ENCODE data around the gene GJB5. TPM values are rescaled to one million over a fixed set of nuclear protein-coding genes. Genes with fewer than 3 reads are reported as not detected.
A peak's percentile ranks its signal among the peaks of the same experiment; 100 is the strongest.

GJB5 gene
- 0.71 and 0.86 TPM in 2 replicates for total RNA-seq (2021; fragmentation: NEBNext Ultra II Directional; extraction: Animal tissue kit (Norgen Biotek cat#: 25700))
- 3.1 and 3.3 TPM in 2 replicates for polyA plus RNA-seq (2011; rRNA removed)
- 2.5 TPM for polyA plus RNA-seq (2011; cell fraction: cytosol; rRNA removed)
- polyA plus RNA-seq (2011; cell fraction: nucleus; rRNA removed) = 1.9 TPM
- polyA plus RNA-seq (2012, experiment 1 of 2) = 0.69 to 1.5 TPM (median 1.1 TPM) in 4 replicates
- polyA plus RNA-seq (2012, experiment 2 of 2) = 1.2 TPM
- 1.4 TPM for polyA plus RNA-seq (2013, experiment 1 of 2)
- polyA plus RNA-seq (2013, experiment 2 of 2) = 1.4 TPM
- 1.0 and 1.7 TPM in 2 replicates for polyA minus RNA-seq (2011; rRNA and poly(A)+ RNA removed)
- not detected for polyA minus RNA-seq (2011; cell fraction: cytosol; rRNA and poly(A)+ RNA removed)
- polyA minus RNA-seq (2011; cell fraction: nucleus; rRNA and poly(A)+ RNA removed) = 1.4 TPM
- long read RNA-seq, experiment 1, partial matches to known transcripts = 1 of 1 reads
- long read RNA-seq, experiment 1, other reads (novel, unspliced or antisense) = 0 of 1 reads
- long read RNA-seq, experiment 2, partial matches to known transcripts = 1 of 3 reads
- long read RNA-seq, experiment 2, other reads (novel, unspliced or antisense) = 0 of 3 reads

DNA sequence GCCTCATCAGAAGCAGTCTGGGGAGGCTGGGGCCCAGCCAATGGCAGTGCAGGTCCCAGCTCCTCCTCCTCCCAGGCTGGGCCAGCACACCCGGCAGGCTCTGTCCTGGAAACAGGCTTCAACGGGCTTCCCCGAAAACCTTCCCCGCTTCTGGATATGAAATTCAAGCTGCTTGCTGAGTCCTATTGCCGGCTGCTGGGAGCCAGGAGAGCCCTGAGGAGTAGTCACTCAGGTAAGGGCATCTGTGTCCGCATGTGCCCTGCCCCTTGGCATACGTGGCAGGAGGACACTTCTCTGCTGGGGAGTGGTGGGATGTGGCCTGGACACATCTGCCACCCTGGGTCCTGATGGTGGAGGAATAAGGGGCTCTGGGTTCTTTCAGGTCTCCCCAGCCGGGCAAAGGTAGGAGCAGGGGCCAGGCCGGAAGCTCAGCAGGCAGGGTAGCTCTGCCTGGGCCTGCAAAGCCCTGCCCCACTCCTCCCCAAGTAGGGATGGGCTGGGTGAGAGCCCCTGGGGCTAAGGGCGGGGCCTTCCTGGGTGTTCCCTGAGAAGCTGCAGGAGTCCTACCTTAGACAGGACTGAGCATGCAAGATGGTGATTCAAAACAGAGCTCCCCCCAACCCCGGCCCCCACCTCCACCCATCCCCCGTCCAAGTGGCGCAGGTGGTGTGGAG, at the start of gene GJB5:
Gene GJB5 (plus strand): TSS at position 84 of the 674 bp plus-strand sequence. CDS start 2,284 bp downstream, outside the sequence.
- H3K4ac ChIP-seq (replicated peaks; ENCODE audit: insufficient read length, low read depth, low read length) = no peak within 1 kb of the TSS
- 71% methylated on average over 10 of the region's 13 CpGs; no CpG with 5 or more reads in 1 of the 2 experiments for WGBS, 2 experiments (ENCODE audit: extremely low coverage in 1 of 2, insufficient coverage in 1 of 2, insufficient read length in 1 of 2, insufficient replicate concordance in 2 of 2, low coverage in 1 of 2, low lambda C conversion rate in 2 of 2, missing lambda C conversion rate in 1 of 2)
- no peak within 1 kb of the TSS for H3K4me3 ChIP-seq (ENCODE audit: extremely low read depth in 1 of 4, insufficient read depth in 2 of 4, low read depth in 3 of 4, low read length in 4 of 4)
- peak within 1 kb of the TSS; percentile 88; the same call in 1 of the 2 replicates for H2BK15ac ChIP-seq (ENCODE audit: low read length)
- no peaks in the 10 kb centered on the region for H4K20me1 ChIP-seq (replicated peaks in 1 of 2; ENCODE audit: control insufficient read depth in 1 of 2, insufficient read depth in 2 of 2, low read length in 2 of 2)
- H2BK120ac ChIP-seq (replicated peaks; ENCODE audit: low read depth, low read length) = peak within 1 kb of the TSS; percentile 3
- no peak within 1 kb of the TSS for H3K56ac ChIP-seq (replicated peaks; ENCODE audit: insufficient read length, low read depth, low read length)
- no peak within 1 kb of the TSS for H4K8ac ChIP-seq (ENCODE audit: extremely low read depth, insufficient read depth, low read length)
- no peak within 1 kb of the TSS for H2BK5ac ChIP-seq (ENCODE audit: low read depth, low read length)
- H3K23me2 ChIP-seq (ENCODE audit: low read depth, low read length) = no peaks in the 10 kb centered on the region
- H3K27me3 ChIP-seq (replicated peaks in 1 of 4; ENCODE audit: control insufficient read depth in 3 of 4, extremely low read depth in 1 of 4, insufficient read depth in 3 of 4, low read length in 3 of 4) = no peaks in the 10 kb centered on the region
- ChIA-PET POLR2A (ENCODE audit: partially characterized antibody) (interaction anchor here (1.2 to 1.4 kb wide), 2 partner anchors 9 to 67 kb away, joined by 3 to 4 read pairs; no protein-coding TSS in a partner anchor), CTCF (ENCODE audit: partially characterized antibody) (interaction anchor here (1.0 to 5.9 kb wide), 3 partner anchors 9 to 98 kb away, joined by 4 to 42 read pairs (median 10); no protein-coding TSS in a partner anchor)
- TF ChIP-seq, protein P1, sequence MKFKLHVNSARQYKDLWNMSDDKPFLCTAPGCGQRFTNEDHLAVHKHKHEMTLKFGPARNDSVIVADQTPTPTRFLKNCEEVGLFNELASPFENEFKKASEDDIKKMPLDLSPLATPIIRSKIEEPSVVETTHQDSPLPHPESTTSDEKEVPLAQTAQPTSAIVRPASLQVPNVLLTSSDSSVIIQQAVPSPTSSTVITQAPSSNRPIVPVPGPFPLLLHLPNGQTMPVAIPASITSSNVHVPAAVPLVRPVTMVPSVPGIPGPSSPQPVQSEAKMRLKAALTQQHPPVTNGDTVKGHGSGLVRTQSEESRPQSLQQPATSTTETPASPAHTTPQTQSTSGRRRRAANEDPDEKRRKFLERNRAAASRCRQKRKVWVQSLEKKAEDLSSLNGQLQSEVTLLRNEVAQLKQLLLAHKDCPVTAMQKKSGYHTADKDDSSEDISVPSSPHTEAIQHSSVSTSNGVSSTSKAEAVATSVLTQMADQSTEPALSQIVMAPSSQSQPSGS (IDR thresholded peaks at IDR 0.05; ENCODE audit: low read length) = no peak
- TF ChIP-seq SP2 (IDR thresholded peaks at IDR 0.05; ENCODE audit: low read length) = no peak
- no peak for TF ChIP-seq KDM5A (IDR thresholded peaks at IDR 0.05; ENCODE audit: low read length)
- TF ChIP-seq SIX5 (IDR thresholded peaks at IDR 0.05; ENCODE audit: low read depth, low read length) = no peak
- no peak for TF ChIP-seq RBBP5 (IDR thresholded peaks at IDR 0.05; ENCODE audit: borderline replicate concordance, low read depth, low read length)
- H2AK5ac ChIP-seq (ENCODE audit: low read depth, low read length) = peak within 1 kb of the TSS; percentile 67; the same call in 1 of the 2 replicates
- no peaks in the 10 kb centered on the region for H3K36me3 ChIP-seq (ENCODE audit: control insufficient read depth in 2 of 4, insufficient read depth in 4 of 4, low read length in 3 of 4)
- no peak for DNase-seq (ENCODE audit: low read depth in 1 of 2, low spot score in 2 of 2)
- peaks cover under 1 to 11% (median 6%) of the 10 kb centered on the region in 4 experiments for H3K4me1 ChIP-seq (replicated peaks in 1 of 4; ENCODE audit: control insufficient read depth in 3 of 4, insufficient read depth in 4 of 4, low read length in 3 of 4)
- peak within 1 kb of the TSS; percentile 85; the same call in 1 of the 2 replicates for H3K18ac ChIP-seq (ENCODE audit: extremely low read depth, low read length)
- H3K27ac ChIP-seq (ENCODE audit: low read depth, low read length) = 0 out of 2 replicates have a peak within 1 kb of the TSS, but pooled peaks have one; percentile 27
- FAIRE-seq = no peak
- no peak within 1 kb of the TSS for H4K5ac ChIP-seq (ENCODE audit: insufficient read length, low read depth, low read length)
- H3K4me2 ChIP-seq (ENCODE audit: insufficient read depth in 1 of 2, low read depth in 2 of 2, low read length in 2 of 2) = peak within 1 kb of the TSS in 1 of 2 experiments; percentile 39; a peak in 2 of 4 replicates
- no peak within 1 kb of the TSS for H3K9ac ChIP-seq (replicated peaks in 1 of 4; ENCODE audit: extremely low read depth in 1 of 4, low read depth in 3 of 4, low read length in 3 of 4)
- H3K79me1 ChIP-seq (ENCODE audit: low read depth, low read length) = no peaks in the 10 kb centered on the region
- H2AFZ ChIP-seq (ENCODE audit: low read length) = no peak within 1 kb of the TSS; the same call in 1 of the 2 replicates
- no peak within 1 kb of the TSS for H4K91ac ChIP-seq (replicated peaks; ENCODE audit: insufficient read length, low read length)
- H2BK12ac ChIP-seq (ENCODE audit: low read depth, low read length) = peak within 1 kb of the TSS; percentile 82; the same call in 1 of the 2 replicates
- peak within 1 kb of the TSS; percentile 52; the same call in 1 of the 2 replicates for H2BK20ac ChIP-seq (ENCODE audit: low read length)
- H3K9me3 ChIP-seq (ENCODE audit: insufficient read depth in 2 of 2, low read depth in 1 of 2, low read length in 1 of 2) = no peaks in the 10 kb centered on the region
- no peak within 1 kb of the TSS for H3K23ac ChIP-seq (ENCODE audit: insufficient read length)
- H3K14ac ChIP-seq (ENCODE audit: insufficient read length) = no peak within 1 kb of the TSS
- H3K79me2 ChIP-seq (ENCODE audit: control insufficient read depth in 1 of 2, insufficient read depth in 2 of 2, low read length in 2 of 2) = no peaks in the 10 kb centered on the region

All from H1 (cell line).